HepG2 (cell line): ENCODE results near the gene MINDY1. TPM values are rescaled to one million over a fixed set of nuclear protein-coding genes. Genes with fewer than 3 reads are reported as not detected.

Experiments used
- GZF1 ChIP-seq: sonication (generic); formaldehyde crosslinking; IDR thresholded peaks from 2 replicates; pipeline ENCODE4 v1.5.1; 2020; ENCODE audit warnings: mild to moderate bottlenecking, missing genetic modification reagents
- NR2C2 ChIP-seq: sonication (generic); formaldehyde crosslinking; IDR thresholded peaks from 2 replicates; pipeline ENCODE4 v1.4.0; 2020; ENCODE audit warnings: missing genetic modification reagents, mild to moderate bottlenecking, moderate library complexity, borderline replicate concordance
- RAD51 ChIP-seq: fragments of 450-650 bp; IDR thresholded peaks from 2 replicates; pipeline ENCODE4 v1.6.1; 2016; ENCODE audit warnings: borderline replicate concordance
- REL ChIP-seq: sonication (generic); formaldehyde crosslinking; conservative IDR thresholded peaks from 2 replicates; pipeline ENCODE4 v1.8.0; 2022; ENCODE audit warnings: mild to moderate bottlenecking, missing genetic modification reagents, moderate library complexity
- SATB2 ChIP-seq: sonication (generic); formaldehyde crosslinking; IDR thresholded peaks from 2 replicates; pipeline ENCODE4 v1.5.0; 2020; ENCODE audit warnings: missing genetic modification reagents
- SMC3 ChIP-seq: IDR thresholded peaks from 2 replicates; pipeline ENCODE4 v1.6.1; 2011; ENCODE audit warnings: low read length, improper control_type of control experiment
- YEATS4 ChIP-seq: sonication (generic); formaldehyde crosslinking; IDR thresholded peaks from 2 replicates; pipeline ENCODE4 v1.4.0; 2020; ENCODE audit warnings: missing genetic modification reagents, borderline replicate concordance
- ZBTB40 ChIP-seq, 2 experiments: fragments of 450-650 bp in 1 of 2; sonication (generic) in 1 of 2; formaldehyde crosslinking in 1 of 2; IDR thresholded peaks; 2 replicates each; pipeline versions ENCODE4 v1.6.1 to v1.8.0; 2016 to 2022; ENCODE audit warnings: antibody characterized with exemption in 1 of 2, mild to moderate bottlenecking in 1 of 2, missing genetic modification reagents in 1 of 2
- ZFP36 ChIP-seq: fragments of 150-350 bp; IDR thresholded peaks from 2 replicates; pipeline ENCODE4 v1.6.1; 2018; ENCODE audit warnings: borderline replicate concordance, low read length, low read depth; ENCODE audit not compliant: partially characterized antibody
- ZFY ChIP-seq: sonication (generic); formaldehyde crosslinking; IDR thresholded peaks from 2 replicates; pipeline ENCODE4 v1.4.0; 2020; ENCODE audit warnings: missing genetic modification reagents
- ZMYM4 ChIP-seq: sonication (generic); formaldehyde crosslinking; IDR thresholded peaks from 2 replicates; pipeline ENCODE4 v1.8.1; 2023; ENCODE audit warnings: mild to moderate bottlenecking, missing genetic modification reagents
- ZNF276 ChIP-seq: sonication (generic); formaldehyde crosslinking; IDR thresholded peaks from 2 replicates; pipeline ENCODE4 v1.4.0; 2020; ENCODE audit warnings: mild to moderate bottlenecking, low read depth, missing genetic modification reagents
- ZNF280B ChIP-seq: sonication (generic); formaldehyde crosslinking; IDR thresholded peaks from 2 replicates; pipeline ENCODE4 v1.5.0; 2020; ENCODE audit warnings: missing genetic modification reagents, mild to moderate bottlenecking, borderline replicate concordance
- ZNF282 ChIP-seq: fragments of 450-650 bp; IDR thresholded peaks from 2 replicates; pipeline ENCODE4 v1.6.1; 2018; ENCODE audit not compliant: partially characterized antibody
- ZNF34 ChIP-seq: sonication (generic); formaldehyde crosslinking; IDR thresholded peaks from 2 replicates; pipeline ENCODE4 v1.4.0; 2020; ENCODE audit warnings: mild to moderate bottlenecking, missing genetic modification reagents, borderline replicate concordance
- polyA plus RNA-seq, 8 experiments: library from polyadenylated mRNA; depleted of rRNA in 3 of 8; stranded (reverse) in 7 of 8; unstranded in 1 of 8; fragments of >200 nt; fragmentation: Illumina TruSeq in 4 of 8; extraction: Trizol in 4 of 8; gene quantifications; 2 replicates each; pipeline versions ENCODE4 v1.2.1 to v1.2.3, GENCODE V29; 2011 to 2016; ENCODE audit warnings: low read depth in 4 of 8, missing spikeins in 1 of 8, mixed read lengths in 1 of 8; ENCODE audit not compliant: insufficient read depth in 1 of 8
- total RNA-seq, 5 experiments: library from RNA; depleted of rRNA; stranded (reverse); fragments of >200 nt; fragmentation: Illumina TruSeq; extraction: Trizol; gene quantifications; 2 replicates each; pipeline ENCODE4 v1.2.3, GENCODE V29; 2016; ENCODE audit warnings: low read depth in 1 of 5

Gene MINDY1
- total and polyA plus RNA-seq, 2 of the 13 experiments (the other 11 are each of a cell fraction or from before 2014, with no cell fraction given): 11.1 to 15.0 TPM

- TF ChIP-seq ZNF280B (CRISPR knock-in tag) (0 out of 2 replicates have a peak, but pooled peaks have one; percentile 38), ZNF276 (no peak), ZFP36 (no peak), REL (no peak), YEATS4 (CRISPR knock-in tag) (peak; percentile 50; the same call in 1 of the 2 replicates), NR2C2 (no peak), ZNF34 (CRISPR knock-in tag) (no peak), ZNF282 (no peak), SMC3 (no peak), GZF1 (CRISPR knock-in tag) (no peak), SATB2 (CRISPR knock-in tag) (no peak), RAD51 (no peak), ZFY (peak; percentile 46; the same call in 1 of the 2 replicates), ZMYM4 (no peak), ZBTB40 (IDR thresholded peaks at IDR 0.05) (no peak), ZBTB40 (CRISPR knock-in tag; IDR thresholded peaks at IDR 0.05) (no peak)
Observed at GRCh38 chr1:150973836-150974579, 32.7 kb downstream of the MINDY1 start (continued).
